Epithelial cell of prostate (primary cell): ENCODE results near the gene CWC15.
"Not testable (repeated sequence)": the region's sequence is repeated elsewhere in the genome, so short reads cannot be mapped to it uniquely, and the experiment has no call there.

Experiments
- DNase-seq: peaks from one replicate; pipeline ENCODE4 v3.0.0-alpha.2; 2011; ENCODE audit warnings: low read depth, low spot score
- H3K27ac ChIP-seq: fragments of 450-650 bp; 2 replicates; pipeline ENCODE4 v1.5.1; 2017; ENCODE audit warnings: mild to moderate bottlenecking

CWC15 gene

GRCh38 chr11:94923004-94923334 lies 50.4 kb downstream of the CWC15 start:
- no peak for DNase-seq
- no peak overlapping the region for H3K27ac ChIP-seq

- H3K27ac ChIP-seq = no peak overlapping the region
- no peak for DNase-seq
Measured at GRCh38 chr11:94922321-94923003, 50.9 kb downstream of the CWC15 start.

DNA sequence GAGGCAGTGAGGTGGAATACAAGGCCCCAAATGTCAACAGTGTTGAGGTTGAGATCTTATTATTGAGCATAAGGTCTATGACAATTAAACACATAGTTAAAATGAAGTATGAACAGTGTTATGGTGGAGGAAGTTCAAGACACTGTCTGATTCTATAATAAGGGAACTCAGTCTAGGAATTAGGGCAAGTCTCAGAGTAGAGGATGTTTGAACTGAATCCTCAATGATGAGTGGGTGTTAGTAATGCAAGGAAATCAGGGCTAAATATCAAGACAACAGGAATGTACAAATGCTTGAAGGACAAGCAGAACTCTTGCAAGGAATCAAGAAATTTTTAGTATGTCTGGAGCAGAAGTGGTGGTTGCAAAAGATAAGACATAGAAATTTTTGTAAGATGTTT lies 53.0 kb downstream of the CWC15 start:
- H3K27ac ChIP-seq = no peak overlapping the region
- DNase-seq = no peak

- H3K27ac ChIP-seq, DNase-seq: not testable (repeated sequence)
Measured at GRCh38 chr11:94913718-94914394, 59.5 kb downstream of the CWC15 start.

DNA sequence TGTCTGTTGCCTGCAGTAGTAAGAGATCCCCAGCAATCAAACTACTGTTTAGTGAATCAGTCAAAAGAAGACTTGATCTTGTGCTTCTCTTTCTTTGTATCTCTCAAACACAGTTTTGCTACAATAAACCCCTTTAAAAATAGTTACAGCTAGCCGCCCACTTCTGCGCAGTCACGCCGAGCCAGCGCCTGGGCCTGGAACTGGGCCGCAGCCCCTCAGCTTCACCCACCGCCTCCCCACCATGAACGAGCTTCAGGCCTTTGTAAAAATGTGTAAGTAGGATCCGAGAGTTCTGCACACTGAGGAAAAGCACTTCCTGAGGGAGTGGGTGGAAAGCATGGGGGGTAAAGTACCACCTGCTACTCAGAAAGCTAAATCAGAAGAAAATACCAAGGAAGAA lies 60.5 kb downstream of the CWC15 start:
- no peak overlapping the region for H3K27ac ChIP-seq

More for the DNA sequence above, 60.5 kb downstream of the CWC15 start:
- no peak for DNase-seq
